ENCODE results near the gene RRP8.
A peak's percentile ranks its signal among the peaks of the same experiment; 100 is the strongest.

RRP8 gene

DNA sequence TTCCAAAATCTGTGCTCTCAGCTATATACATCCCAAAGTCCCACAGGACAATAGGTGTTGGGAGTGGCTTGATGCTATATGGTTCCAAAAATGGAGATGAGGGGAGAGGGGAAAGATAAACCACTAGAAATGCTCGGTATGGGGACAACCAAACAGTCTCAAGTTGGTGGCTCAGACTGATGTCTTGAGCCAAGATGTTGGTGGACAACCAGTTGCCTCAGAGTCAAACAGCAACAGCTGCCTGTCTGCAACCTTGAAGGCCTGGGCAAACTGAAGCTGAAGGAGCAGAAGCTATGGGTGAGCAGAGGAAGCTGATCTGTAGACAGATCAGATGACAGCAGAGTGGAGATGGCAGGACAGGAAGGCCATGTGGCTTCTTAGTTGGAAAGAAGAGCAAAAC, 4.0 kb downstream of the RRP8 start:
- no peak for DNase-seq

GRCh38 chr11:6598555-6598954, 4.9 kb downstream of the RRP8 start:
- no peak for DNase-seq

DNA sequence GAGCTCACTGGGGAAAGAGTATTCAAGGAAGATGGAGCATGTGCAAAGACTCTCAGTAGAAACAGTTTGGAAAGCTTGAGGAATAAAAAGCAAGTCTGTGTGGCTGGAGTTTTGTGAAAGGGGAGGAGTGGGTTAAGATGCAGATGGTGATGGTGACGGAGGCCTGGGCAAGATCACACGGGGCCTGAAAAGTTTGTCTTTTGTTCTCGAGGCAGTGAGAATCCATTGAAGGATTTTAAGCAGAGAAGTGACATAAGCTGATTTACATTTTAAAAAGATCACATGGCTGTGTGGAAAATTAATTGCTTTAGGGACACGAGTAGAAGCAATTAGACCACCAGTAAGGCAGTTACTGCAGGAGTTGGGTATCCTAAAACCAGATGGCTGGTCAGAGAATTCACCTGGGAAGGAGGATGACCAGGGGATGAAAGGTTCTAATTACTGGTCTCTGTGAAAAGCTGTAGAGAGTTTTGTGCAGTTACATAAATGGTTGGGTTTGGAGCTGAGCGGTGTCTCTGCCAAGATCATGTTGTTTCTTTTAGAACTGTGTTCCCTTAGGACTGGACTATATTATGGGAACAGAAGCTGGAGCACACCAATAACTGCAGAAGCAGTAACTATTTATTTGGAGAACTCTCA, 7.1 kb downstream of the RRP8 start:
- DNase-seq: no peak

GRCh38 chr11:6594142-6594768, 9.2 kb downstream of the RRP8 start:
- DNase-seq: no peak

- DNase-seq: no peak
Measured at GRCh38 chr11:6588018-6588417, 15.4 kb downstream of the RRP8 start.

DNA sequence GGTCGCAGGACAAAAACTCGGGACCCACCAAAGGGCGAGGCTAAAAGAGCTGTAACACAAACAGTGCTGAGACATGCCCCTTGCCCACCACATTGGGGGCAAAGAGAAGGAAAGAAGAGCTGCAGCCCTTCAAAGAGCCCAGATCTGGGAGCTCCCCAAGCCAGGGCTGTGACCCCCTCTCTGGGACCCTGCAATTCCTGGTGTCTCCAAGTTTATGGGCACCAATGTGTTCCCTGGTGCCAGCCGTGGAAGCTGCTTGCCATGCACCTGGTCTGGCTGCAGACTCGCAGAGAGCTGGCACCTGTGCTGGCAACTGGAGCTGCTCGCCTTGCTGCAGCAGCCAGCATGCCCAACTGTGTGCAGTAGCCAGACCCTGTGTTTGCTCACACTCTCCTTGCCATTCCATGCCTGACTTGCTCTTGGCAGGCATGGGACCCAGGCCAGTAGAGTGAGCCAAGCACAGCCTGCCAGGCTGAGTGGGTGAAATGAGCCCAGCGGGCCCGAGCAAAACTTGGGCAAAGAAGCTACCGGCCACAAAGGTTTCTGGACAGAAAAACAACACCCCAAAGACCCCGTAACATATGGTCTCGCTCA, 16.0 kb downstream of the RRP8 start:
- DNase-seq: no peak

- no peak for DNase-seq
Measured at GRCh38 chr11:6586434-6587359, 16.7 kb downstream of the RRP8 start.

GRCh38 chr11:6584528-6584927, 18.9 kb downstream of the RRP8 start:
- no peak for DNase-seq

GRCh38 chr11:6583584-6583983, 19.8 kb downstream of the RRP8 start:
- no peak for DNase-seq

DNA sequence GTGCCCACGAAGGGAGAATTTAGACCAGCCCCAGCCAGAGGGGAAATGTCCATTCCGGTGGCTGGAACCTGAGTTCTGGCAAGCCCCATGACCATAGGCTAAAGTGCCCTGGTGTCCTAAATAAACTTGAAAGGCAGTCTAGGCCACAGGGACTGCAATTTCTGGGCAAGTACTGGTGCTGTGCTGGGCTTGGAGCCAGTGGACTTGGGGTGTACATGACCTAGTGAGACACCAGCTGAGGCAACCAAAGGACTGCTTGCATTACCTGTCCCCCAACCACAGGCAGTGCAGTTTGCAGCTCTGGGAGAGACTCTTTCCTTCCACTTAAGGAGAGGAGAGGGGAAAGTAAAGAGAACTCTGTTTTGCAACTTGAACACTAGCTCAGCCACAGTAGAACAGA, 23.7 kb downstream of the RRP8 start:
- no peak for DNase-seq

DNA sequence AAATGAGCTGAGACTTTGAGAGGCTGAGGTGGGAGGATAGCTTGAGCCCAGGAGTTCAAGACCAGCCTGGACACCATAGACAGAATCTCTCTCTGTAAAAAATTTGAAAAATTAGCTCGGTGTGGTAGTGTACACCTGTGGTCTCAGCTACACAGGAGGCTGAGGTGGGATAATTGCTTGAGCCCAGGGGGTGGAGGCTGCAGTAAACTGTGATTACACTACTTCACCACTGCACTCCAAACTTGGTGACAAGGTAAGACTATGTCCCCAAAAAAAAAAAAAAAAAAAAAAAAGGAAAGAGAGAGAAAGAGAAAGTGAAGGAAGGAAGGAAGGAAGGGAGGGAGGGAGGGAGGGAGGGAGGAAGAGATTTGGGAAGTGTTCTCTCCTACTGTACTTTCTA, 25.3 kb downstream of the RRP8 start:
- DNase-seq: no peak

DNA sequence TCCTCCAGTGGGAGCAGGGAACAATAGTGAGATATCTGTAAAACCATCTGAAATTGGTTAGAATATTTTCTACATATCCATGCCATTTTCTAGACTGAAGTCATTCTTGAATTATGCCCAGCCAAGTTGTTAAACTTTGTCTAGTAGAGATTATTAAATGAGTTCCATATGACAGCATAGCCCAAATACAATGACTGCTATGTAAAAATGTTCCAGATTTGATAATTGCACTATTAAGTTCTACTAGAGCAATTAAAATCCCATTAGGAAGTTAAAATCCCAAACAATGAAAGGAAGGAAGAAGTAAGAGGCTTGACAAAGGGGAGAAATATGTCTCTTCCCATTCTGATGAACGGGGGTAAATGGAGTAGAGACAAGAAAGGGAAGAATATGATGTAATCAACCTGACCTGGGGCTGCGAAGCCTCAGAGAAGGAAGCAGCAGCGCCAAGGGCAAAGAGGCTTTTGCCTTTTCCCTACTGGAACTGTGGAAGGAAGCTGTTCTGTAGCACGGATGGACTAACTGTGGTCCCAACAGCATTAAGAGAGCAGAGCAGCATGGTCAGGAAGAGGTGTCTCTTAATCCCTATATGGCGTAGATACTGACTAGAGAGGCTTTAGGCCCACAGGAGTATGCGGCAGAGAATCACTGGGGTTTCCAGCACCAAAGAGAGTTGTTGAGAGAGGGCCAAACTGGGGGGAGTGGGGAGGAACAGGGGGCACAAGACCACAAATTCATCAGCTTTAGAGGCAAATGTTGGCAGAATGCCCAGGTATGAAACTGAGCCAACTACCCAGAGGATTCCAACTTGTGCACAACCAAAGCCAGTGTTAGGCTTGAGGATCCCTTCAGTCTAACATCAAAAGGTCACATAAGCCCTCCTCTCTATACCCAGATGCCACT, 26.7 kb downstream of the RRP8 start:
- DNase-seq: peak; percentile 65

- DNase-seq: no peak
Measured at GRCh38 chr11:6574816-6575715, 28.4 kb downstream of the RRP8 start.

DNA sequence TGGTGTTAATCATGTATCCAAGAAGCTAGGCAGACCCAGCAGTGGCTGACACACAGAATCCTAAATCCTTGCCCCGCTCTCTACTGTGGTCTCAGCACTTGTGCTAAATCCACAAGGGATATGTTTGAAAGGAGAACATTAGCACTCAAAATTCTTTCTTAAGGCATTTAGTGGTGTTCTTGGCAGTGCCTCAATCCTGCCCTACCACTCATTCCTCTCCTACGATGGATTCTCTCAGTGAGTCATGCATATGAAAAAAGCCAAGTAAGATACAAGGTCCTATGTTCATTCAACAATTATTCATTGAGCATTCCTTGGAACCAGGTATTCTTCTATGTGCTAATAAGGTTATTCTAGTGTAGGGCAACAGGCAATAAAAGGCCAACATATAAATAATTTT, 31.2 kb downstream of the RRP8 start:
- DNase-seq: no peak

- no peak for DNase-seq
Measured at GRCh38 chr11:6571434-6572008, 31.9 kb downstream of the RRP8 start.

DNA sequence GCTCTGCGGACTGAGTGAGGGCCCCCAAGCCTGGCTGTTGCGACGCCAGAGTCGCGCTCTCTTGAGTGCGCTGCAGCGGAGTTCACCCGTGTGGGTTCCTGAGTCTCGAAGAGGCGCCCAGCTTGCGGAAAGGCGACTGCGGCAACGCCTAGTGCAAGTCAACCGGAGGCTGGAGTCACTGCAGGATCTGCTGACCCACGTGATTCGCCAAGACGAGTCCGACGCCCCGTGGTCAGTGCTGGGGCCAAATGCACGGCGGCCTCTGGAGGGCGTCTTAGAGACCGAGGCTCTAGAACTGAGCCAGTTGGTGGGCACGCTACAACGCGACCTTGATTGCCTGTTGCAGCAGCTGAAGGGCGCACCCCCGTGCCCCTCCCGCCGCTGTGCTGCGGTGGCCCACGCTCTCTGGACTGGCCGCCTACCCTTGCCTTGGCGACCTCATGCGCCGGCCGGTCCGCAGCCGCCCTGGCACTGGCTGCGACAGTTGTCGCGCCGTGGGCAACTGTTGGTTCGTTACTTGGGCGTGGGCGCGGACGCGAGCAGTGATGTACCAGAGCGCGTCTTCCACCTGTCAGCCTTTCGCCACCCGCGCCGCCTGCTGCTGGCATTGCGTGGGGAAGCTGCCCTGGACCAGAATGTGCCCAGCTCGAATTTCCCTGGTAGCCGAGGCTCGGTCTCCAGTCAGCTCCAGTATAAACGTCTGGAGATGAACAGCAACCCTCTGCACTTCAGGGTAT, 32.6 kb downstream of the RRP8 start:
- no peak for DNase-seq

DNA sequence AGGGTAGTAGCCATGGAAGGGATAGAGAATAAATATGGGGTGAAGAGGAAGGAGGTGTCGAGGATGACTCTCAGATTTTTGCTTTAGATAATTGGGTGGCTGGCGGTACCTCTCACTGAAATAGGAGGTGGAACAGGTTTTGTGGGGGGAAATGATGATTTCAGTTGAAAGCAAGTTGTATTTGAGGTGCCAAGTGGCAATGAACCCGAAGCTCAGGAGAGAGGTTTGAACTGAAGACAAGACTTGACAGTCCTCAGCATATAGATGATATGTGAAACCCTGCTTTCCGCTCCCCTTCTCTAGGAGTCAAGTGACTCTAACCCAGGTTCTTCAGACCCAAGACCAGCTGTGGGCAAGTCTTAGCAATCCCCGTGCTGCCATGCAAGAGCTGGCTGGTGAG, 33.7 kb downstream of the RRP8 start:
- no peak for DNase-seq

GRCh38 chr11:6568191-6568918, 35.1 kb downstream of the RRP8 start:
- DNase-seq: peak; percentile 67

DNA sequence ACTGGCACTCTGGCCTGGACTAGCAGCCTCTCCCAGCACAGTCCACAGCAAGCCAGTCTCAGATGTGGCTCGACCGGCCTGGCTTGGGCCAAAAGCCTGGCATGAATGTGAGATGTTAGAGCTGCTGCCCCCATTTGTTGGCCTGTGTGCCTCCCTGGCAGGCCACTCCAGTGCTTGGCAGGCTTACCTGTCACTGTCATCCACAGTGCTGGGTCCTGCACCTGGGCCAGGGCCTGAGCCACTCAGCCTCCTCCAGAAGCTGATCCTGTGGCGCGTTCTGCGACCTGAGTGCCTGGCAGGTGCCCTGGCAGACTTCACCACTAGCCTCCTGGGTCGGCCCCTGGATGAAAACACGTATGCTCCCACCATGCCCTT, 36.1 kb downstream of the RRP8 start:
- DNase-seq: no peak

Data from right forelimb (tissue), 1 donor.